ENCODE measurements around the gene ZIC4.

Gene ZIC4

DNA sequence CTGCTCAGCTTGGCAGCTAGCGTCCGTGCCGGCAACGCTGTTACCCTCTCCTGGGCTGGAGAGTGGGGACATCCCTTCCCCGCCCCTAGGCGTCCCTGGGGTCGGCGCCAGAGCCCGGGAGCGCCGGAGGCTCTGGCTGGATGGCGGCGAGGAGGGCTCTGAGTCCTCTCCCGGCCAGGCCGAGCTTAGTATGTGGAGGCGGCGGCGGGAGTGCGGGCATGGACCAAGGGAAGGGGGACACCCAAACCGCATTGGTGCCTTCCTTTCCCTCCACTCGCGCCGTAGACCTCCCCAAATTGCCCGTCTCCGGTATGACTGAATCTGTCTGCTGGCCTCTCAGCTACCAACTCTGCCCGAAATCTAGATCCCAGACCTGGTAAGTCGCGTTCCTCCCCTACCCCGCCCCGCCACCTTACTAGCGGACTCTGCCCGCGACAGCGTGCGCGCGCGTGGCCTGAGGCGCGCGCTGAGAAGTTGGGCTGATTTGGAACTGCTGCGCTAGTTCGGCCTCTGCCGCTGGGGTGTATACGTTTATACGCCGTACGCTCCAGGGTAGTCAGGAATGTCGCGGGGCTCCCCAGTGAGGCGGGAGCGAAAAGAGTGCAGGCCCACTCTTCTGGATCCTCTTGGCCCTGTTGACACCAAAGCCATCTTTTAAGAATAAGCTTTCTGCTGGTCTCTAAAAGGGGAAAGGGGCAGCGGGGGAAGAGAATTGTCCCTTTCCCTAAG, 15.0 kb upstream of the ZIC4 start:
- no peak overlapping the region for H3K27ac Mint-ChIP-seq

DNA sequence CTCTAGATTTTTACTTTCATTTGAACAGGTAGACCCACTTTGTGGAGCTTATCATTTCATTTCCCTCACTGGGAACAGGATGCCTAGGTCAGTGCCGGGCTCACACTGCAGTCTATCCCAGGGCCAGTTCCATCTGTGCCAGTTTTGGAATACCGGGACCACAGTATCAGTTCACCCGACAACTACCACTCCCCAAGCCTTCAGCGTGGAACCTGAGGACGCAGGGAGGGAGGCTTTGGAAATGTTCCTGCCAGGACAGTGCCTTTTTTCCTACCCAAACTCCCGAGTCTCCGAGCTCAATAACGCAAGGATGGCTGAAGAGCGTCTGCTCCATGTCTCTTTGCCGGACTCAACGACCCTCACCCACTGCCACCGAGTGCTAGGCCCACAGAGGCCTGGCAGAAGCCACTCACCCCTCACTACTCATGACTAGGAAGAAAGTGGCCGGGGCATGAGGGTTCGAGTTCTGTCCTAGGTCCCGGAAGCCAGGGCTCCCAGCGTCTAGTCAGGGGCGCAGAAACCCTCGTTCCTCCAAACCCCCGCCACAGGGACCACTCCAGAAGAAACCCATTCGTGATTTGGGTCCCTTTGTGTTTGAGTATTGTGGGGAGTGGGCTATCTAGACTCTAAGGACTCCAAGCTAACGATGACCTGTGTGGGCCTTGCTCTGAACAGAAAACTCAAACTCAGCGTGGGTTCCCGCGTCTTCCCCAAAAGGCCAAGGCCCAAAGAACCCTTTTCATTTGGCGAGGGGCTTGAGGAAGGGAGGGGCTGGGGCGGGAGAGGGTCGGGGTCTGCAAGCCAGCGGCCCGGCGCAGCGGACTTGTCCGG, 14.2 kb upstream of the ZIC4 start:
- Mint-ChIP-seq H3K36me3 (no peaks in the 10 kb centered on the region), H3K9me3 (no peaks in the 10 kb centered on the region), H3K27ac (no peak overlapping the region), H3K4me3 (no peak overlapping the region), H3K4me1 (no peaks in the 10 kb centered on the region), H3K27me3 (peaks cover 63% of the 10 kb centered on the region)
- ATAC-seq, result no peak

More for the DNA sequence above, 15.0 kb upstream of the ZIC4 start:
- ATAC-seq, result no peak
- H3K4me3 Mint-ChIP-seq, result no peak overlapping the region
- H3K9me3 Mint-ChIP-seq, result no peaks in the 10 kb centered on the region
- peaks cover 61% of the 10 kb centered on the region for H3K27me3 Mint-ChIP-seq
- no peaks in the 10 kb centered on the region for H3K36me3 Mint-ChIP-seq
- no peaks in the 10 kb centered on the region for H3K4me1 Mint-ChIP-seq

- no peak overlapping the region for H3K27ac Mint-ChIP-seq
- H3K36me3 Mint-ChIP-seq, result no peaks in the 10 kb centered on the region
- H3K9me3 Mint-ChIP-seq, result no peaks in the 10 kb centered on the region
- H3K4me1 Mint-ChIP-seq, result no peaks in the 10 kb centered on the region
- no peak for ATAC-seq
- H3K27me3 Mint-ChIP-seq, result peaks cover 71% of the 10 kb centered on the region
- no peak overlapping the region for H3K4me3 Mint-ChIP-seq
Observed at GRCh38 chr3:147419781-147420224, 13.5 kb upstream of the ZIC4 start.

DNA sequence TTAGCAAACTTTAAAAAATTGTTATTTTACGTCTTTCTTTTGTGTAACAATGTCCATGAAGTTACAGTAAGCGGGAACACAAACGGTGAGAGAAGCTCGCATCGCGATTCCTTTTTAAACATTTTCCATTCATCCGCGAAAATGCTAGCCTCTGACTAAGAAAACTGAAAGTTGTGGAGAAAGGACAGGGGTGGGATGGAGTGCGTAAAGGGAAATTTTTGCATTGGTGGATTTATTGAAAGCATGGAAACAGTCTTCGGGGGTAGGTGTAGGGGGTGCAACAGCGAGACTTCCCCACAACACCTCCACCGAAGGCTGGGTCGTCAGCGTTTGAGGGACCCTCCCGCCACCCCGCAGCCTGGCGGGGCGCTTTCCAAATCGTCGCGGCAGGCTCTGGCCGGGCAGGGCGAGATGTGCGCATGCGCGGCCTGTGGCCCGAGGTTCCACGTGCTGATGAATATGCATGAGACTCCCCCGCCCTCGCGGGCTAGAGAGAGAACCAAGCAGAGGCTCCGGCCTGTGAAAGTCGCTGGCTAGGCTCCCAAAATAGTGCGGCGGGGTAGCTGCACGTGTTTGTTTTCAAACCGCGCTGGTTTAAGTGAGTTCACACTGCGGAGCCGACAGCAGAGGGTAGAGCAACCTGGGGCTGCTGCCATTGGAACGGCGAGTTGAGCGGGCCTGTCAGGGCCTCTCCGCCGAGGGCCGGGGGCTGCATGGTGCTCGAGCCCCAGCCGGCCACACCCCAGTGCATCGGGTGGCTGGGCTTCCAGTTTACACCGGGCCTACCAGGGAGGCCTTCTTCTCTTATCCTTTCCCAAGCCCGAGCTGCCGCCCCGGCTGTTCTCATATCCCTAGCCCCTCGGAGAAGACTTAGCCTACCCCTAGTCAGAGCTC, 12.7 kb upstream of the ZIC4 start:
- Mint-ChIP-seq H3K36me3 (no peaks in the 10 kb centered on the region), H3K4me3 (no peak overlapping the region), H3K9me3 (no peaks in the 10 kb centered on the region), H3K27ac (no peak overlapping the region), H3K4me1 (no peaks in the 10 kb centered on the region), H3K27me3 (peaks cover 75% of the 10 kb centered on the region)
- no peak for ATAC-seq

- H3K4me3 Mint-ChIP-seq, result no peak overlapping the region
Observed at GRCh38 chr3:147418371-147418781, 12.0 kb upstream of the ZIC4 start.

GRCh38 chr3:147417551-147418295, 11.4 kb upstream of the ZIC4 start:
- H3K36me3 Mint-ChIP-seq, result no peaks in the 10 kb centered on the region
- H3K9me3 Mint-ChIP-seq, result no peaks in the 10 kb centered on the region
- peaks cover 74% of the 10 kb centered on the region for H3K27me3 Mint-ChIP-seq
- H3K4me3 Mint-ChIP-seq, result no peak overlapping the region
- ATAC-seq, result no peak
- H3K4me1 Mint-ChIP-seq, result peaks cover 8% of the 10 kb centered on the region
- H3K27ac Mint-ChIP-seq, result no peak overlapping the region

More at GRCh38 chr3:147418371-147418781, 12.0 kb upstream of the ZIC4 start:
- no peak for ATAC-seq
- H3K36me3 Mint-ChIP-seq, result no peaks in the 10 kb centered on the region
- peaks cover 4% of the 10 kb centered on the region for H3K4me1 Mint-ChIP-seq
- H3K27ac Mint-ChIP-seq, result no peak overlapping the region
- no peaks in the 10 kb centered on the region for H3K9me3 Mint-ChIP-seq
- H3K27me3 Mint-ChIP-seq, result peaks cover 74% of the 10 kb centered on the region

- Mint-ChIP-seq H3K36me3 (no peaks in the 10 kb centered on the region), H3K27me3 (peaks cover 74% of the 10 kb centered on the region), H3K4me1 (peaks cover 8% of the 10 kb centered on the region), H3K27ac (no peak overlapping the region), H3K9me3 (no peaks in the 10 kb centered on the region), H3K4me3 (no peak overlapping the region)
- no peak for ATAC-seq
Observed at GRCh38 chr3:147416931-147417330, 10.6 kb upstream of the ZIC4 start.

DNA sequence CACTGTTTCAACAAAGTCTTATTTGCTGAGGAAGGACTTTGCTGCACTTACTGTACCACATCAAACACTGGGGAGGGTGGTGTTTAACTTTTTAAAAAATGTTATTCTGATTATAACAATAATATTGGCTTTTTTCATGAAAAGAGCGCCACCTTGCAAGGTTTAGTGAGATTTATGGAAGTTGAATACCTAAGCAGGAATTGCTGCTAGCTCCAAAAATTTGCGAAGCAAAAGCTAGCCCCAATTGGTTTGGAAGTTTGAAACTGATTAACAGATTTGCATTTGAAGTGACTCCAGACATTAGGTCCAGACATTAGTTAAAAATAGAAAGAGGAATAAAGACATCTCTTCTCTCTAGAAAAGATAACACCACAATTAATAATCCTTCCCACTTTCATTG, 9.5 kb upstream of the ZIC4 start:
- H3K27me3 Mint-ChIP-seq, result peaks cover 84% of the 10 kb centered on the region
- H3K36me3 Mint-ChIP-seq, result peaks cover 6% of the 10 kb centered on the region
- H3K9me3 Mint-ChIP-seq, result peaks cover 3% of the 10 kb centered on the region
- H3K27ac Mint-ChIP-seq, result no peak overlapping the region
- H3K4me1 Mint-ChIP-seq, result peaks cover 17% of the 10 kb centered on the region
- H3K4me3 Mint-ChIP-seq, result no peak overlapping the region
- no peak for ATAC-seq

- Mint-ChIP-seq H3K36me3 (peaks cover 6% of the 10 kb centered on the region), H3K27ac (no peak overlapping the region), H3K4me3 (no peak overlapping the region), H3K9me3 (peaks cover 3% of the 10 kb centered on the region), H3K4me1 (peaks cover 18% of the 10 kb centered on the region), H3K27me3 (peaks cover 83% of the 10 kb centered on the region)
- ATAC-seq, result no peak
Observed at GRCh38 chr3:147415286-147415685, 8.9 kb upstream of the ZIC4 start.

DNA sequence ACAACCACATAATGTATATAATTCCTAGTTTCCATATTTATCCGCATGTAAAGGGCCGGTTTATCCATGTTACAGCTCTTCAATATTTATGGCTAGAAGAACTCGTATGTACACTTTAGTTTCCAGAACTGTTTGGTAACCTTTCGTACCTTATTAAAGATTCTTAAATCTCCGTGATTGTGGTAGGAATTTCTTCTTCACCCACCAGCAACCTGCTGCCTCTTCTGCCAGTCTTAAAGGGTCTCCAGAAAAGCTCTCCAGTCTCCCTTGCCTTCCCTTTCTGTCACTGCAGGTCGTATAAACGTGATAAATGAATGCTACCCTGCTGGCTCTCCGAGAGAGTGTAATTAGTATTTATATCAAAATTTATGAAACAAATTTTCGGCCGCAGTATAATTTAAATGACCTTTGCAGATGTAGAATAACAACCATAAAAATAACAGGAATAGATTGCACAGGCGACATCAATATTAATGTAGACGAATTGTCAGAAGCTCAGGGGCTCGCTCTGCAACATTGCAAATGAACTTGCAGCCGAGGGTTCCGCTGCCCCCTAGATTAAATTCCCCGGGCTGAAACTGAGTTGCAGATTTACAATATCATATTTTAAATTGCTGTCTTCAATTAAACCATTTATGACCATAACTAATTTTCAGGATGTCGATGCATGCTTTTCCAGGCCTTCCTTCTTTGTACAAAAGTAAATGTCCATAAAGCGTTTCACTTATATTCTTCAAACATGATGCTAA, 8.2 kb upstream of the ZIC4 start:
- H3K9me3 Mint-ChIP-seq, result peaks cover 3% of the 10 kb centered on the region

DNA sequence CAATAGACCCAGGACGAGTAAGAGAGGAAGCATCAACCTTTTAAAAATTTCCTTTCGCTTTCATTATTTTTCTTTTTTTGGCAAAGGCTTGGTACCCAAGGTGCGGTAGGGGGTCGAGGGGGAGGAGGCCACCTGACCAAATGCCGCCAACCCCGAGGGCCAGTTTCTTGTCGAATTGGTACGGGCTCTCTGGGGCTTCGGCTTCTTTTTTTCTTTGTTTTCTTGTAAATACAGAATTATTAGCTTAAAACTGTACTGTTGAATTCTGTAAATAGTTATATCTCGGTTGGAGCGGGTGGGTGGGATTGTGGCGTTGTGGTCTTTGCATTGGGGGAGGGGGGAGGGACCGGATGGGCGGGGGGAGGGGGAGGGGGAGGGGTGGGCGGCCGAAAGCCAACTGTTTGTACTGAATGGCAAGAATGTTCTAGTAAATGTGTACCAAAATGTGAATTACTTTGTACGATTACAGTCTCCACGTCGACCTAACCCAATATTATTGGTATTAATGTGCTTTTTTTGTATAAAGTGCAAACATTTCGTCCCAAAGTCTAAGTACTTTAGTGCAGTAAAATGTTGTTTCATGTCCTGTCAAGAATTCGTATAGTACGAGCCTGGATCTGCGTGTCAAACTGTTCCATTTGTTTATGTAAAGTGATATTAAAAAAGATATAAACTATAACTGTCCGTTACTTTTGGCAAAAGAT, 7.5 kb upstream of the ZIC4 start:
- peak overlapping the region; percentile 64 for H3K4me3 Mint-ChIP-seq
- ATAC-seq, result no peak
- peaks cover 8% of the 10 kb centered on the region for H3K36me3 Mint-ChIP-seq
- no peak overlapping the region for H3K27ac Mint-ChIP-seq
- peaks cover 18% of the 10 kb centered on the region for H3K4me1 Mint-ChIP-seq
- peaks cover 4% of the 10 kb centered on the region for H3K9me3 Mint-ChIP-seq
- H3K27me3 Mint-ChIP-seq, result peaks cover 79% of the 10 kb centered on the region

More for the DNA sequence above, 8.2 kb upstream of the ZIC4 start:
- no peak for ATAC-seq
- H3K4me1 Mint-ChIP-seq, result peaks cover 18% of the 10 kb centered on the region
- no peak overlapping the region for H3K4me3 Mint-ChIP-seq
- peaks cover 79% of the 10 kb centered on the region for H3K27me3 Mint-ChIP-seq
- peaks cover 6% of the 10 kb centered on the region for H3K36me3 Mint-ChIP-seq
- H3K27ac Mint-ChIP-seq, result no peak overlapping the region

DNA sequence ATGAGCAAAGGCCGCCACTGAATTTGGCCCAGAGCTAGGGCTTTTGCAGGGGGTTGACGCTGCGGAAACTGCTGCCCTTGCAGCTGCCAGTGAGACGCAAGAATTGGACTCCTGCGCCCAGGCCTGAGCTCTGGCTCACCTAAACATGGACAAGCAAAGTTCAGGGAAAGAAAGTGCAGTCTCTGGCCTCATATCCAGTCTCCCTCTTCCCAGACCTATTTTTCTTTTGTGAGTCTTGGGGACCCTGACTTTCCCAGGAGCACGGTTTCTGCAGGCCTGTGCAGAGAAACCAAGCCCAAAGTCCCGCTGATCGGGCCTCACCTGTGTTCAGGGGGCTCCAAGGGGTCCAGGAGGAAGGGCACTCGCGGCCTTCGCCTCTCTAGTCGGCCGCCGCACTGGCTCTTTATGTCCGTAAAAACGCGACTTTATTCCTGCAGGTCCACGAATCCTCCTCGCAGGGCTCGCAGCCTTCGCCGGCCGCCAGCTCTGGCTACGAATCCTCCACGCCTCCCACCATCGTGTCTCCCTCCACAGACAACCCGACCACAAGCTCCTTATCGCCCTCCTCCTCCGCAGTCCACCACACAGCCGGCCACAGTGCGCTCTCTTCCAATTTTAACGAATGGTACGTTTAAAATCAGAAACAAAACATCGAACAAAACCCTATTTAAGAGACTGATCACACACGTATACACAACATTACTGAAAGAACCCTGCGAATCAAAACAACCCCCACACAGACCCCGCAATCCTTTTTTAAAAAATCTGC, 6.8 kb upstream of the ZIC4 start:
- Mint-ChIP-seq H3K27me3 (peaks cover 79% of the 10 kb centered on the region), H3K9me3 (peaks cover 9% of the 10 kb centered on the region), H3K36me3 (peaks cover 15% of the 10 kb centered on the region), H3K4me3 (peak overlapping the region; percentile 64), H3K4me1 (peaks cover 18% of the 10 kb centered on the region), H3K27ac (no peak overlapping the region)
- no peak for ATAC-seq
